GM19463 (cell line): ENCODE data around the gene MAPK12.

Source experiments
- ATAC-seq: cut with Tn5 transposase; IDR thresholded peaks from one replicate; pipeline ENCODE4 v1.9.1; 2021; ENCODE audit warnings: mild to moderate bottlenecking, moderate library complexity; ENCODE audit not compliant: unreplicated experiment

The MAPK12 gene

GRCh38 chr22:50261615-50262459, at the start of gene MAPK12:
TSS of gene MAPK12 (minus strand) at chr22:50261683. CDS start at chr22:50261509, 174 bp downstream.
- peak; percentile 54 for ATAC-seq

- no peak for ATAC-seq
Measured at GRCh38 chr22:50310949-50311444, 49.5 kb upstream of the MAPK12 start.

- no peak for ATAC-seq
Measured at GRCh38 chr22:50310031-50310722, 48.7 kb upstream of the MAPK12 start.

- ATAC-seq = no peak
Measured at GRCh38 chr22:50309601-50309991, 48.1 kb upstream of the MAPK12 start.

GRCh38 chr22:50308986-50309600, 47.6 kb upstream of the MAPK12 start:
- ATAC-seq = no peak

- ATAC-seq = no peak
Measured at GRCh38 chr22:50308597-50308935, 47.1 kb upstream of the MAPK12 start.

GRCh38 chr22:50307890-50308596, 46.6 kb upstream of the MAPK12 start:
- ATAC-seq = no peak

- peak; percentile 39 for ATAC-seq
Measured at GRCh38 chr22:50306753-50307749, 45.6 kb upstream of the MAPK12 start, which contains the start of gene PLXNB2. TSS of gene PLXNB2 (minus strand) at chr22:50307646. CDS start at chr22:50290584, 17,062 bp downstream.

GRCh38 chr22:50305923-50306566, 44.6 kb upstream of the MAPK12 start:
- ATAC-seq = peak; percentile 30

GRCh38 chr22:50305393-50305922, 44.0 kb upstream of the MAPK12 start:
- no peak for ATAC-seq

GRCh38 chr22:50304528-50305392, 43.3 kb upstream of the MAPK12 start:
- no peak for ATAC-seq

GRCh38 chr22:50303848-50304527, 42.5 kb upstream of the MAPK12 start:
- ATAC-seq = no peak

- no peak for ATAC-seq
Measured at GRCh38 chr22:50303515-50303847, 42.0 kb upstream of the MAPK12 start.

- ATAC-seq = no peak
Measured at GRCh38 chr22:50302564-50302963, 41.1 kb upstream of the MAPK12 start.

- no peak for ATAC-seq
Measured at GRCh38 chr22:50302041-50302541, 40.6 kb upstream of the MAPK12 start.

GRCh38 chr22:50301581-50301991, 40.1 kb upstream of the MAPK12 start:
- no peak for ATAC-seq

GRCh38 chr22:50300620-50301257, 39.3 kb upstream of the MAPK12 start:
- no peak for ATAC-seq
